ENCODE data around the gene EID2B.

GRCh38 chr19:39542206-39542605 is 9.6 kb upstream of the EID2B start:
- TF ChIP-seq CTCF (IDR thresholded peaks at IDR 0.05) (no peak), EP300 (IDR thresholded peaks at IDR 0.05) (no peak), POLR2A (IDR thresholded peaks at IDR 0.05) (no peak)

All from upper lobe of left lung (tissue), 4 donors.